ENCODE results near the gene IL20.

Gene IL20

GRCh38 chr1:206902702-206903101 lies 37.3 kb downstream of the IL20 start:
- DNase-seq (ENCODE audit: low read depth, low spot score): no peak

DNA sequence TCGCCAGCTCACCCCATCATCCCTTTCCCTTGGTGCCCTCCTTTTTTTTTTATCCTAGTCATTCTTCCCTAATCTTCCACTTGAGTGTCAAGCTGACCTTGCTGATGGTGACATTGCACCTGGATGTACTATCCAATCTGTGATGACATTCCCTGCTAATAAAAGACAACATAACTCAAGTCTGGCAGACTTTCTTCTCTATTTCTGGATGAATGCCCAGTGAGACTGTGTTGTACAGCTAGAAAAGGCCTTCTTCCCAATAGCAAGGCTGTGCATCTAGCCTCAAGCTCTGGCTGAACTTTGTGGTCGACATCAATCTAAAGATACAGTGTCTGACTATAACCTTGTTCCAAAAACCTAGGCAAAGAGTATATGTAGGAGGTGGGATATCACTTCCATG lies 38.3 kb downstream of the IL20 start:
- no peak for DNase-seq (ENCODE audit: low read depth, low spot score)

- DNase-seq (ENCODE audit: low read depth, low spot score): no peak
Observed at GRCh38 chr1:206904423-206905142, 39.2 kb downstream of the IL20 start.

- DNase-seq (ENCODE audit: low read depth, low spot score): no peak
Observed at GRCh38 chr1:206905295-206906164, 40.1 kb downstream of the IL20 start.

- DNase-seq (ENCODE audit: low read depth, low spot score): peak; percentile 56
Observed at GRCh38 chr1:206907304-206907991, 42.0 kb downstream of the IL20 start.

DNA sequence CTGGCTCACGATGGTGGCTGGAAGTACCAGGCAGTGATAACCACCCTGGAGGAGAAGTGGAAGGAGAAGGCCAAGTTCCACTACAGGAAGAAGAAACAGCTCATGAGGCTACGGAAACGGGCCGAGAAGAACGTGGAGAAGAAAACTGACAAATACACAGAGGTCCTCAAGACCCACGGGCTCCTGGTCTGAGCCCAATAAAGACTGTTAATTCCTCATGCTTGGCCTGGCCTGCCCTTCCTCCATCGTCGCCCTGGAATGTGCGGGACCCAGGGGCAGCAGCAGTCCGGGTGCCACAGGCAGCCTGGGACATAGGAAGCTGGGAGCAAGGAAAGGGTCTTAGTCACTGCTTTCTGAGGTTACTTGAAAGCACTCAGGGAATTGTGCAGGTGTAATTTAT lies 42.6 kb downstream of the IL20 start:
- DNase-seq (ENCODE audit: low read depth, low spot score): no peak

GRCh38 chr1:206909161-206909882 lies 43.9 kb downstream of the IL20 start:
- peak; percentile 65 for DNase-seq (ENCODE audit: low read depth, low spot score)

DNA sequence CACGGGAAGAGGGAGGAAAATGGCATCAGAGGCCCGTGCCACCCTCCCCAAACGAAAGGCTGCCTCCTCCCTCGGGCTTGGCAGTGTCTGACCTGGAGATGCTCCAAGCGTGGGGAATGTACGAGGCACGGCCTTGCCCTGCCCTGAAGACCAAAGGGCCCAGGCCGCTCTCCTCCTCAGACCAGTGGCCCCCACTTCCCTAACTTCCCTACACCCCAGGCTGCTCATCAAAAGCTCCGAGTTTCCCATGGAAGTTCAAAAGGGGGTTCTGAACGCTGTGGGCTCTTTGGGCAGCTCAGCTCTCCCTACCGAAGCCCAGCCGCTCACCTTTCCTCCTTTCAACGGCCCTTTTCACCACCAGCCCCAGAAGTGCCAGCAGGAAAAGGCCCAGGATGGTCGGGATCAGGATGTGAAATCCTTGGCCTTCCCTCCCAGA lies 44.5 kb downstream of the IL20 start:
- no peak for DNase-seq (ENCODE audit: low read depth, low spot score)

- DNase-seq (ENCODE audit: low read depth, low spot score): no peak
Observed at GRCh38 chr1:206911064-206911663, 45.7 kb downstream of the IL20 start.

- peak; percentile 62 for DNase-seq (ENCODE audit: low read depth, low spot score)
Observed at GRCh38 chr1:206912445-206913095, 47.1 kb downstream of the IL20 start.

DNA sequence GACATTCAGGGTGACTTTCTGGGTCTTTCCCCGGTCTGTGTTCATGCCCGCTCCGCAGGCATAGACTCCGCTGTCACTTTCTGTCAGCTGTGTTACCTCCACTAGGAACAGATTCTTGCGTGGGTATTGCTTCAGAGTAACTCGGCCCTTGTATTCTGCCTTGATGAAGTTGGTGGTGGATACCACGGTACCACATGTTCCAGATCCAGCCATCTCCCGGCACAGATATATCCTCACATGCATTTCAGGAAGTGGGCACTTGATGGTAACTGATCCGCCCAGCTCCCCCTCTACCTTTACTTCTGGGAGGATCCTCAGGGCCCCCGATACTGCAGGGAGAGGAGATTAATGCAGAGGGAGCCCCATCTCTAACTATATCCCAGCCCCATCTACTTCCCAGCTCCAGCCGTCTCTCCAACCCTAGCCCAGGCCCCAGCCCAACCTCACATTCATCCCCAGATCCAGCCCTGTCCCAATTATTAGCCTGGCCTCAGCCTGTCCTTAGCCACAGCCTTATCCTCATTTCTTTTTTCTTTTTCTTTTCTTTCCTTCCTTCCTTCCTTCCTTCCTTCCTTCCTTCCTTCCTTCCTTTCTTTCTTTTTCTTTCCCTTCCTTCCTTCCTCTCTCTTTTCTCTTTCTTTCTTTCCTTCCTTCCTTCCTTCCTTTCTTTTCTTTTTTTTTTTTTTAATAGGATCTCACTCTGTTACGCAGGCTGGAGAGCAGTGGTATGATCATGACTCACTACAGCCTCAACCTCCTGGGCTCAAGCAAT lies 48.5 kb downstream of the IL20 start:
- no peak for DNase-seq (ENCODE audit: low read depth, low spot score)

GRCh38 chr1:206915030-206915735 lies 49.8 kb downstream of the IL20 start:
- no peak for DNase-seq (ENCODE audit: low read depth, low spot score)

- DNase-seq (ENCODE audit: low read depth, low spot score): no peak
Observed at GRCh38 chr1:206916000-206916709, 50.7 kb downstream of the IL20 start.

- no peak for DNase-seq (ENCODE audit: low read depth, low spot score)
Observed at GRCh38 chr1:206918076-206918475, 52.7 kb downstream of the IL20 start.

Measured in ELF-1 (cell line).